Measurements from ENCODE around the gene FBN1. TPM values are rescaled to one million over a fixed set of nuclear protein-coding genes. Genes with fewer than 3 reads are reported as not detected.

FBN1 gene
- polyA plus RNA-seq, 1 experiment, result 565 TPM

DNA sequence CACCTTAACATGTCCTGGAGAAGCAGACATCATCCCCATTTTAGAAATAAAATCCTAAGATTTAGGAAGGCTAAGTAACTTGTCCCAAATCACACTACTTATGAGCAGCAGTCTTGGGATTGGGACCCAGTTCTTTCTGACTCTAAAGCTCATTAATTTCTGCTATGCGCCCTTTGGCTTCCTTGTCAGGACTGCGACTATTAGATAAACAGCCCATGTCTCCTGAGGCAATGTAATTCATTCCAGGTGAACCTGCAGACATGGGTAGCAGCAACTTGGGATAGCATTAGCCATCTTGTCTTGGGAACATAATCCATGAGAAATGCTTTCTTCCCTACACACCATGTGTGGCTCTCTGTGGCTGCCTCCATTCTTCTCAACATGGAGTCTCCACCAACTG, 32.3 kb upstream of the FBN1 start:
- Histone ChIP-seq H3K27me3 (ENCODE audit: control insufficient read depth, insufficient read depth, low read length) (no peaks in the 10 kb centered on the region), H3K4me3 (ENCODE audit: low read depth, low read length) (no peak overlapping the region), H3K36me3 (ENCODE audit: control insufficient read depth, insufficient read depth, low read length) (no peaks in the 10 kb centered on the region)
- POLR2A ChIA-PET, result no interaction called here
- DNase-seq (ENCODE audit: low read depth), result no peak
- CTCF ChIA-PET, result interaction anchor here (1.1 kb wide), 1 partner anchor 15 kb away, joined by 3 read pairs; no protein-coding TSS in a partner anchor
- TF ChIP-seq, protein P1, sequence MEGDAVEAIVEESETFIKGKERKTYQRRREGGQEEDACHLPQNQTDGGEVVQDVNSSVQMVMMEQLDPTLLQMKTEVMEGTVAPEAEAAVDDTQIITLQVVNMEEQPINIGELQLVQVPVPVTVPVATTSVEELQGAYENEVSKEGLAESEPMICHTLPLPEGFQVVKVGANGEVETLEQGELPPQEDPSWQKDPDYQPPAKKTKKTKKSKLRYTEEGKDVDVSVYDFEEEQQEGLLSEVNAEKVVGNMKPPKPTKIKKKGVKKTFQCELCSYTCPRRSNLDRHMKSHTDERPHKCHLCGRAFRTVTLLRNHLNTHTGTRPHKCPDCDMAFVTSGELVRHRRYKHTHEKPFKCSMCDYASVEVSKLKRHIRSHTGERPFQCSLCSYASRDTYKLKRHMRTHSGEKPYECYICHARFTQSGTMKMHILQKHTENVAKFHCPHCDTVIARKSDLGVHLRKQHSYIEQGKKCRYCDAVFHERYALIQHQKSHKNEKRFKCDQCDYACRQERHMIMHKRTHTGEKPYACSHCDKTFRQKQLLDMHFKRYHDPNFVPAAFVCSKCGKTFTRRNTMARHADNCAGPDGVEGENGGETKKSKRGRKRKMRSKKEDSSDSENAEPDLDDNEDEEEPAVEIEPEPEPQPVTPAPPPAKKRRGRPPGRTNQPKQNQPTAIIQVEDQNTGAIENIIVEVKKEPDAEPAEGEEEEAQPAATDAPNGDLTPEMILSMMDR (IDR thresholded peaks at IDR 0.05; ENCODE audit: insufficient read depth, low read depth, low read length), result no peak

DNA sequence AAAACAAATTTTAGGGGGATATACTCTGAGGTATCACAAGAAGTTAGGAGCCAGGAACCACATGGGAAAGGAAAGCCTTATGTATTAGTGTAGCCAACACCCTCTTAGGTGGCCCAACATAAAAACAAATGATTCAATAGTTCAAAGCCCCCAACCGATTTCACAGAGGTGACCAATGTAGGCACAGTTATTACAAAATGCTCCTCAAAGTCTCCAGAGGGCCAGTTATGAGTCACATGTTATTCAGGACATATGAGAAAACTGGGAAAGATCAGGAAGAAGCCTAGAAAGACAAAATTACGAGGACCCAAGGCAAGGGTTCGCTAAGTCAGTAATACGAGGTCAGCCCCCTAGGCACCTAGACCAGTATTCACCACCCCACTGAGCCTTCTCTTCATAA, 29.9 kb upstream of the FBN1 start:
- Histone ChIP-seq H3K4me3 (ENCODE audit: low read depth, low read length) (no peak overlapping the region), H3K36me3 (ENCODE audit: control insufficient read depth, insufficient read depth, low read length) (no peaks in the 10 kb centered on the region), H3K27me3 (ENCODE audit: control insufficient read depth, insufficient read depth, low read length) (no peaks in the 10 kb centered on the region)
- POLR2A ChIA-PET, result no interaction called here
- CTCF ChIA-PET, result interaction anchor here (1.3 to 1.5 kb wide), 2 partner anchors 9 to 16 kb away, joined by 4 to 5 read pairs; no protein-coding TSS in a partner anchor
- TF ChIP-seq, protein P1 (IDR thresholded peaks at IDR 0.05; ENCODE audit: insufficient read depth, low read depth, low read length), result no peak
- no peak for DNase-seq (ENCODE audit: low read depth)

GRCh38 chr15:48674876-48675275, 29.4 kb upstream of the FBN1 start:
- Histone ChIP-seq H3K27me3 (ENCODE audit: control insufficient read depth, insufficient read depth, low read length) (no peaks in the 10 kb centered on the region), H3K36me3 (ENCODE audit: control insufficient read depth, insufficient read depth, low read length) (no peaks in the 10 kb centered on the region), H3K4me3 (ENCODE audit: low read depth, low read length) (no peak overlapping the region)
- POLR2A ChIA-PET, result no interaction called here
- no peak for DNase-seq (ENCODE audit: low read depth)
- CTCF ChIA-PET, result interaction anchor here (1.2 to 1.5 kb wide), 3 partner anchors 10 to 18 kb away, joined by 3 to 5 read pairs (median 4); no protein-coding TSS in a partner anchor
- TF ChIP-seq, protein P1 (IDR thresholded peaks at IDR 0.05; ENCODE audit: insufficient read depth, low read depth, low read length), result no peak

DNA sequence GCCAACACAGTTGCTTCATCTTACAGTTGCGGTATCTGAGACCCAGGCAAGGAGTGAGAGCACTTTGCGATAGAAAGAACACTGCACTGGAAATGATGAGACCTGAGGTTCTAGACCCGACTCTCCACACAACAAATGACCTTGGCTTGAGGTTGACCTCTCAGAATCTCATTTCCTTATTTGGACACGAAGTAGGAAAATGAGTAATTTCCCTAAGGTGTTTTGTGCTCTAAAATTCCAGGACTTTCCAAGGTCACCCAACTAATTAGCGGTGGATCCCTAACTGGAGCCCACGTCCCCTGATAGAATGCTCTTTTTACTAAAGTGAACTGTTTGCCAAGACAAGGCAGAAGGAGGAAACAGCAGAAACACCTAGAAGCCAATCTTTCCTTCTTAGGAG, 26.7 kb upstream of the FBN1 start:
- no peak for DNase-seq (ENCODE audit: low read depth)
- no peaks in the 10 kb centered on the region for H3K27me3 ChIP-seq (ENCODE audit: control insufficient read depth, insufficient read depth, low read length)
- ChIA-PET CTCF (interaction anchor here (0.8 to 0.9 kb wide), 2 partner anchors 14 to 39 kb away, joined by 3 read pairs; no protein-coding TSS in a partner anchor), POLR2A (no interaction called here)
- no peaks in the 10 kb centered on the region for H3K36me3 ChIP-seq (ENCODE audit: control insufficient read depth, insufficient read depth, low read length)
- TF ChIP-seq, protein P1 (IDR thresholded peaks at IDR 0.05; ENCODE audit: insufficient read depth, low read depth, low read length), result no peak
- H3K4me3 ChIP-seq (ENCODE audit: low read depth, low read length), result no peak overlapping the region

- ChIA-PET POLR2A (interaction anchor here (0.6 kb wide), 1 partner anchor 22 kb away, joined by 3 read pairs; no protein-coding TSS in a partner anchor), CTCF (interaction anchor here (0.6 to 2.4 kb wide), 8 partner anchors 9 to 1344 kb away, joined by 3 to 10 read pairs (median 3); no protein-coding TSS in a partner anchor)
- DNase-seq (ENCODE audit: low read depth), result no peak
- no peaks in the 10 kb centered on the region for H3K27me3 ChIP-seq (ENCODE audit: control insufficient read depth, insufficient read depth, low read length)
- TF ChIP-seq, protein P1 (IDR thresholded peaks at IDR 0.05; ENCODE audit: insufficient read depth, low read depth, low read length), result 0 out of 2 replicates have a peak, but pooled peaks have one; percentile 7
- no peak overlapping the region for H3K4me3 ChIP-seq (ENCODE audit: low read depth, low read length)
- H3K36me3 ChIP-seq (ENCODE audit: control insufficient read depth, insufficient read depth, low read length), result no peaks in the 10 kb centered on the region
Measured at GRCh38 chr15:48671103-48672022, 25.9 kb upstream of the FBN1 start.
